HG03280 (cell line): Measurements from ENCODE around the gene CCDC34.

Experiments
- ATAC-seq: cut with Tn5 transposase; IDR thresholded peaks from one replicate; pipeline ENCODE4 v1.9.1; 2021; ENCODE audit warnings: mild to moderate bottlenecking, moderate library complexity; ENCODE audit not compliant: unreplicated experiment

CCDC34 gene

GRCh38 chr11:27362749-27363575, at the start of gene CCDC34:
TSS of gene CCDC34 (minus strand) at chr11:27363215. CDS start at chr11:27363194, 21 bp downstream.
- ATAC-seq: peak; percentile 99

- ATAC-seq: no peak
These were observed 49.2 kb upstream of the CCDC34 start for GRCh38 chr11:27412192-27412691.

DNA sequence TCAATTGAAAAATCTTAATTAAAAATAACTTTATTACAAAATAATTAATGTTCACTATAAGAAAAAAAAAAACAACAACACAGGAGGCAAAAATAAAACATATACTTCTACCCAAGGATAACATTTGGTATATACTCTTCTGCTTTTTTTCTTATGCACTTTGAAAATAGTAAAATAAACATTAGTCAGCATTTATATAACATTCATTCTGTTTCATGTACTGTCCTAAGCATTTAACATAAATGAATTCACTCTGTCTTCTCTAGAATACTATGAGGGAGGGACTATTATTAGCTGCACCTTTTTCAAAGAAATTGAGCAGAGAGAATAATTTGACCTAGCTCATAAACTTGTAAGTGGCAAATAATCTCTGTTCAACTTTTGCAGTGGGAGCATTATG, 48.3 kb upstream of the CCDC34 start:
- no peak for ATAC-seq

DNA sequence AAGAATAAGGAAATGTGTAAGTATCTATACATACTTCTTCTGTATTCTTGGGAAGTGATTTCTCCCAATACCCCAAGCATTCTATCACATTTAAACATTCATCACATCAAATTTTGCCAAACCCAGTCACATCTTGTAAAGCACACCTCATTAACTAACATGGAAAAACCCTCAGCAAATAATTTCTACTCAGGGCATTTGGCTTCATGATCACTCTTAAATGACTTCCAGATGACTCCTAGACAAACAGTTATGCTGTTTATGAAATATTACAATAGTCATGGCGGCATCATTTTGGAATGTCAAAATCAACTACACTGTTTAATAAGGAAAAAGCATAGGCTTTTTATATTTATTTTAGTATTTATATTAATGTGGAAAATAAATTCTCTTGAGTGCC, 47.3 kb upstream of the CCDC34 start:
- no peak for ATAC-seq

DNA sequence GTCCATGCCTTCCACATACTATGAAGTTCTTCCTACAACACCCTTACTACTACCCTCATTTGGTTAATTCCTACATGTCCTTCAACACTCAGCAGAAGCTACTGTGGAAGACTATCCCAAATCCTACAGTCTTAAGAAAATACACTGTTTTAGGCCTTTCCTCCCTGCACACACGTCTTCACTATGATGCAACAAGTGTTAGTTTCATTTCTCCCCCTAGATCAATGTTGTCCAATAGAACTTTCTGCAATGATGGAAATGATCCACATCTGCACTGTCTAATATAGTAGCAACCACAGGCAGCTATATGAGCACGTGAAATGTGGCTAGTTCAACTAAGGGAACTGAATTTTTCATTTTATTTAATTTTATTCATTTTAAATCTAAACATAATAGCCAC, 46.7 kb upstream of the CCDC34 start:
- ATAC-seq: no peak

DNA sequence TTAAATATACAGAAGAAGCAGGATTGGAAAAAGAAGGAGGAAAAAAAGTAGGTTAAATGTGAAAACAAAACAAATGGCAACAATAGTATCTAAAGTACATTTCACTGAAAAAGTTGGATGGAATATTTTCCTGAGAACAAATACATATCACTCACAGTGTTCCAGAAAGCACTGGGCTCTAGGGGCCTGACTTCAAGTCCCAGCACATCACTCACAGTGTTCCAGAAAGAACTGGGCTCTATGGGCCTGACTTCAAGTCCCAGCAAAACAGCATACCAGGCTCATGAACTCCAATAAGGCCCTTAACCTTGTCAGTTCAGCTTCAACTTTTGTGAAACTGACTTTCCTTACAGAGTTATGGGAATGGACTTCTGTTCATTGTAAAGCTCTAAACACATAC, 46.0 kb upstream of the CCDC34 start:
- ATAC-seq: no peak

GRCh38 chr11:27408246-27408800, 45.3 kb upstream of the CCDC34 start:
- ATAC-seq: no peak

- no peak for ATAC-seq
These were observed 43.7 kb upstream of the CCDC34 start for GRCh38 chr11:27406498-27407354.

- ATAC-seq: no peak
These were observed 42.1 kb upstream of the CCDC34 start for GRCh38 chr11:27405134-27405533.

- ATAC-seq: no peak
These were observed 41.4 kb upstream of the CCDC34 start for GRCh38 chr11:27404427-27404826.

- ATAC-seq: no peak
These were observed 40.2 kb upstream of the CCDC34 start for GRCh38 chr11:27403195-27403594.

DNA sequence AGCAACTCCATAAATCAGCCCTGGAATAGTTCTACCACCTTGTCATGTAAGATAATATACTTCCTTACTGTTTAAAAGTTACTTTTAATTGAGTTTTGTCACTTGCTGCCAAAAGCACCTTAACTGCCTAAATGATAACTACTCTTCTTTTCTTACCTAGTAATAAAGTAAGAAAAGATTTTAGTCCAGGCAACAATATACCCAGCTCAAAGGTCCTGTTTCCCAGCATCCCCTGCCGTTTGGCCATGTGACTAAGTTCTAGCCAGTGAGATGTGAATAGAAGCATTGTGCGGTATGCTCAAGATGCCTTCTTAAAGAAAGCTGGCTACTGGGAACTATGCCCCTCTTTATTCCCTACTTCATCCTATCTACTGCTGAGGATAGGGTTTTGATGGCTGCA, 39.4 kb upstream of the CCDC34 start:
- ATAC-seq: no peak

GRCh38 chr11:27401833-27402316, 38.9 kb upstream of the CCDC34 start:
- ATAC-seq: no peak

- ATAC-seq: no peak
These were observed 38.3 kb upstream of the CCDC34 start for GRCh38 chr11:27401280-27401832.

DNA sequence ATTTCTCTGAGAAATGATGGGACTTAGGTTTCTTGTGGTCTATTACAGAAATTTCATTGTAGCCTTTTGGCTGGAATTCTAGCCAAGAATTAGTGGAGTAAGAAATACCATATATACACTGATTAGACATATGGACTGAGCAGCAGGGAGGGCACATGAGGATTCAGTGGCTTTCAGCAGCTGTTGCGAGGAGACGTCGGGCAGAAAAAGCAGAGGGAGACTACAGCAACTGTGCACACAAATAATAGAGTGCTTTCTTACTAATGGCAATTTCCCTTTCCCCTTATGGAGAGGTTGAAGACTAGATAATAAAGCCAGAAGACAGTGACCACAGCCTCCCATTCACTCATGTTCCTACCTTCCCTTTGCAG, 35.4 kb upstream of the CCDC34 start:
- ATAC-seq: no peak

- ATAC-seq: no peak
These were observed 34.8 kb upstream of the CCDC34 start for GRCh38 chr11:27397624-27398399.

- ATAC-seq: no peak
These were observed 33.3 kb upstream of the CCDC34 start for GRCh38 chr11:27396259-27396839.

- ATAC-seq: no peak
These were observed 32.7 kb upstream of the CCDC34 start for GRCh38 chr11:27395556-27396258.

- no peak for ATAC-seq
These were observed 31.8 kb upstream of the CCDC34 start for GRCh38 chr11:27394781-27395228.
